ENCODE measurements around the gene APBB1IP.
"Not testable (repeated sequence)": the region's sequence is repeated elsewhere in the genome, so short reads cannot be mapped to it uniquely, and the experiment has no call there.

The APBB1IP gene

DNA sequence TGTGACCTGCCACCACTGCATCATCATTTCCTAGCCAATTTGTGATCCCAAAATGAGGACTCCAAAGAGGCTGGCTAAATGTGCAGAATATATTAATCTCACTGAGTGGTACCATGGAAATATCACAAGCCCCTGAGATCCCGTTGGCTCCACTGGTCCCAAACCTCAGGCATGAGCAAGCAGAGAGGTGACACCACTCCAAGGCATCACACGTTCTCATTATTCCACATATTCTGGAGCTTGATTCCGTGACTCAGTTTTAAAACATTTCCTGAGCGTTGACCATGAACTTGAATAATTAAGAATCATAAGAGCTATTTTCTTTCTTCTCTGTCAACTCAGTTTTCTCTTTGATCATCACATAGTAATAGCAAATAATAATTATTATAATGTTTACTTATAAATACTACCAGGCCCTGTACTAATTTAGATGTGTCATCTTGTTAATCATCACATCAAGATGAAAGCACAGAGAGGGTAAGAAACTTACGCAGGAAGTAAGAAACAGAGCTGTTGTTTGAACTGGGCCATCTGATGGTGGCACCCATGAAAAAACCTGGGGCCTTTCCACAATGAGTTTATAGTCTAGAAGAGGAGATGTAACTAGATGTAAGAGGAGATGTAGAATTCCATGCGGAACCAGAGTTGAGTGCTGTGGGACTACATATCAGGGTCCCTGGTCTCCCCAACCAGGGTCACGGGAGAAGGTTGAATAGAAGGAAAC, 3.5 kb downstream of the APBB1IP start:
- DNase-seq (ENCODE audit: low read depth) = no peak

DNA sequence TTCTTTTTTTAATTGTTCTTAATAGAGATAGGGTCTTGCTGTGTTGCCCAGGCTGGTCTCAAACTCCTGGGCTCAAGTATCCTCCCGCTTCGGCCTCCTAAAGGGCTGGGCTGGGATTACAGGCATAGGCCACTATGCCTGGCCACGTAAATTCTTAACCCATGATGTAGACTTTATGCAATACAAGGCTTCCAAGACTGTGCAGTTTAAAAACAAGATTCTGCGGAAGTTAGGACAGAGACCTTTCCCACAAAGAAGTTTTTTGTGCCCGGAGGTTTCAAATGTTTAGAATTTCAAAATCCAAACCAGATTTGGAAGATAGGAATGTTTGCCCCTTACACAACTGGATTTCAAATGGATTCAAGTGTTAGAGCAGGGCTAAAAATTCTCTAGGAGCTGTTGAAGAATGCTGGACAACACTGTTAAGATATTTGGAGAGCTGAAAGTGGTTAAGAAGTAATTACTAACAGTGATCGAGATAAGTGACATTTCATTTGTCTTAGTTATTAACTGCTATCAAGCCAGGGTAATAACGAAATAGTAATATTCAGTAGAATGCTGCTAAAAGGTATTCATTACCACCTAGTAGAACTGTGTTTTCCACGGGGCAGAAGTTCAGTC, 7.4 kb downstream of the APBB1IP start:
- no peak for DNase-seq (ENCODE audit: low read depth)

GRCh38 chr10:26446258-26446657, 8.1 kb downstream of the APBB1IP start:
- DNase-seq (ENCODE audit: low read depth) = no peak

GRCh38 chr10:26448292-26448691, 10.2 kb downstream of the APBB1IP start:
- no peak for DNase-seq (ENCODE audit: low read depth)

DNA sequence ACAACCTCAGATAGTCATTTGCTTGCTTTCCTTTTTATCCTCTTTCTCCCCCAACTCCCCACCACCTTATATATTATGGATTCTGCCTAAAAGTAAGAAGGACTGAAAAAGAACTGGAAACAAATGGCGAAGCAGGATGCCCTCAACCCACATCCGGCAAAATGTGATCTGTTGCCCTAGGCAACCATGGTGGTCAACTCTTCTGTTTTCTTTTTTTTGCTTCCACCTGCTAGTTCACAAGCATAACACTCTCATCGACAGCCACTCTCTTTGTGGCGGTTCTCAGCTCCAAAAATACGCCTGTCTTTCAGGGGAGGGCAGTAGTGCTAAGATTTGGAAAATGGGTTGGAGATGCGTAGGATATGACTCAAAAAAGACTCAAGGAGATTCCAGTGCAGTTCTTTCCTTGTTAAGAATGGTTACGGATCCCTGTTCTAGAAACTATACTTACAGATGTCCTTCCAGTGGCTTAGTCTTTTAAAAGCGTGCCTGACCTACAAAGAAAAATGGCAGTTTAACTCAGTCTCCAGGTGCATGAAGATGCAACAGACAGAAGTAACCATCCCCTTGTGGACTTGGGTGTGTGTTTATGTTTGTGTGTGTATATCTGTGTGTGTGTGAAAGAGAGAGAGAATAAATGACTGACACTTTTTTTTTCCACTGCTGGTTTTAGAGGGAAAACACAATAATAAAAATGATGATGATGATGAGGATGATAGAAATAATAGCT, 10.7 kb downstream of the APBB1IP start:
- no peak for DNase-seq (ENCODE audit: low read depth)

GRCh38 chr10:26449726-26450125, 11.6 kb downstream of the APBB1IP start:
- no peak for DNase-seq (ENCODE audit: low read depth)

- DNase-seq (ENCODE audit: low read depth) = no peak
Measured at GRCh38 chr10:26451903-26452302, 13.8 kb downstream of the APBB1IP start.

GRCh38 chr10:26453850-26454249, 15.7 kb downstream of the APBB1IP start:
- DNase-seq (ENCODE audit: low read depth) = no peak

DNA sequence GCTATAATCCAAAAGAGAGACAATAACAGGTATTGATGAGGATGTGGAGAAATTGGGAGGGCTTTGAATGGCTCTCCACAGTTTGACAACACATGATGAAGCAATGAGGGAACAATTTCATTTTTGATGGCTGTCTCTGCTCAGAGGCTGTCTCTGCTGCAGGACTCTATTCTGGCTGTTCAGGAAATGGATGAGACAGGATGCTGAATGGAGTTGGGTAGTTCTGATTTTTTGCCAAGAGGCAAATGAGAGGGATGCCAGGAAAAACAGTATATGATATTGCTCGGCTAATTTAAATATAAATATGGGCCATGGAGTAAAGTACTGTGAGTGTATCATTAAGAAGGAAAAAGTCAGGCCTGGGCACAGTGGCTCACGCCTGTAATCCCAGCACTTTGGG, 16.8 kb downstream of the APBB1IP start:
- DNase-seq (ENCODE audit: low read depth) = no peak

GRCh38 chr10:26455567-26456315, 17.6 kb downstream of the APBB1IP start:
- DNase-seq (ENCODE audit: low read depth) = no peak

- no peak for DNase-seq (ENCODE audit: low read depth)
Measured at GRCh38 chr10:26457088-26457487, 18.9 kb downstream of the APBB1IP start.

DNA sequence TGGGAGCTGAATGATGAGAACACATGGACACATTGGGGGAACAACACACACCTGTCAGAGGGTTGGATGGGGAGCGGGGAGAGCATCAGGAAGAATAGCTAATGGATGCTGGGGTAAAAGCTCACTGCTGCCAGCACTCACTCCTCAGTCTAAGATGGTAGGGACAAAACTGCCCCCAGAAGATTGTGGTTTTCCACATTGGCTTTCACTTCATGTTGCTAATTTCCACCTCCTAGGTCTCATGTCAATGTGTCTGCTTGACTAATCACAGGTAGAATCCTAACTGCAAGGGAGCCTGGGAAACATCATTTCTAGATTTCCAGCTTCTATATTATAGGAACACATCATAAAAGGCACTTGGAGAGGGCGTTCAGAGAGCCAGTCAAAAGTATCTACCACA, 22.6 kb downstream of the APBB1IP start:
- no peak for DNase-seq (ENCODE audit: low read depth)

DNA sequence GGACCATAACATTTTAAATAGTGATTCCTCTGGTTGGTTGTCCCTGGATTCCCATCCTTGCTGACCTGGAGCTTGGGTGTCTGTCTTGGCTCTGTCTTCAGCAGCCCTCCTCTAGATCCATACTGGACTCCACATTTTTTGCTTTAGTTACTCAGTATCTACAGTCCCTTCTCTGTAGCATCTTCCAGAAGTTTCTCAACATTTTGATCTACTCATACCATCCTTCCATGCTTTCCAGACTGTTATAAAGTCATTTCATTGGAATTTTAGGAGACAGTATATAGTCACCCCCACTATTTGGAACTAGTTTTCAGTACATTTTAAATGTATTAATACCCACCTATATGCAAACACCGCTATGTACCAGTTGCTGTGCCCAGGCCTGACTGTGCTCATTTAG, 25.8 kb downstream of the APBB1IP start:
- DNase-seq (ENCODE audit: low read depth) = no peak

GRCh38 chr10:26464632-26465280, 26.6 kb downstream of the APBB1IP start:
- DNase-seq (ENCODE audit: low read depth) = no peak

DNA sequence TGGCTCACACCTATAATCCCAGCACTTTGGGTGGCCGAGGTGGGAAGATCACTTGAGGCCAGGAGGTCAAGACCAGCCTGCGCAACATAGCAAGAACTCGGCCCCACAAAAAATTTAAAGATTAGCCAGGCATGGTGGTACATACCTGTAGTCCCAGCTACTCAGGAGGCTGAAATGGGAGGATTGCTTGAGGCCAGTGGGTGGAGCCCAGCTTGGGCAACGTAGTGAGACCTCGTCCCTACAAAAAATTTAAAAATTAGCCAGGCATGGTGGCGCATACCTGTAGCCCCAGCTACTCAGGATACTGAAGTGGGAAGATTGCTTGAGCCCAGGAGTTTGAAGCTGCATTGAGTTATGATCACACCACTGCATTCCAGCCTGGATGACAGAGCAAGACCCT, 28.4 kb downstream of the APBB1IP start:
- not testable (repeated sequence) for DNase-seq (ENCODE audit: low read depth)

- no peak for DNase-seq (ENCODE audit: low read depth)
Measured at GRCh38 chr10:26467639-26468038, 29.5 kb downstream of the APBB1IP start.

- no peak for DNase-seq (ENCODE audit: low read depth)
Measured at GRCh38 chr10:26468291-26468690, 30.1 kb downstream of the APBB1IP start.

DNA sequence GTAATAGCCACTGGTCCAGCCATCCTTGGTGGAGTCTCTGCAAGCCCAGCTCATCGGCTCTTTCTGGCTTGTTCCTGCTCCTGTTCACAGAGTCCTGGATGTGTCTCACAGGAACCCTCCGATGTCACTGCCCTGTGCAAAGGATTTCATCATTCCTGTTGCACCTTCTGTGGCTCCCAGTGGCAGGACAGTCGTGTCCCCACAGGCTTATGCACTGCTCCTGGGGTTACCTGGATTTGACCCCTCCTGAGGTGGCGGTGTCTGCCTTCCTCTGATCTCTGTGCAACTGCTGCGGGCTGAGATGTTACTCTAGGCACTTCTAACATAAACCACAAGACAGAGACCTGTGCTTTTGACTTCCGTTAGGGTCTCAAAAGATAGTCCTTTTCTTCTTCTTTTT, 30.6 kb downstream of the APBB1IP start:
- DNase-seq (ENCODE audit: low read depth) = no peak

DNA sequence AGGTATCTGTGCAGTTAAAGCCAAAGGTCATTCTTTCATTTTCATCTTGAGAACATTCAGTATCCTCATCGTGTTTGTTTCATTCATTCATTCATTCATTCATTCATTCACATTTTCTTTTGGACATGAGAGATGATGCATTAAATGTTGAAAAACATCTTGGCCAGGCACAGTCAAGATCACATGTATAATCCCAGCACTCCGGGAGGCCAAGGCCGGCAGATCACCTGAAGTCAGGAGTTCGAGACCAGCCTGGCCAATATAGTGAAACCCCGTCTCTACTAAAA, 34.3 kb downstream of the APBB1IP start:
- DNase-seq (ENCODE audit: low read depth) = no peak

DNA sequence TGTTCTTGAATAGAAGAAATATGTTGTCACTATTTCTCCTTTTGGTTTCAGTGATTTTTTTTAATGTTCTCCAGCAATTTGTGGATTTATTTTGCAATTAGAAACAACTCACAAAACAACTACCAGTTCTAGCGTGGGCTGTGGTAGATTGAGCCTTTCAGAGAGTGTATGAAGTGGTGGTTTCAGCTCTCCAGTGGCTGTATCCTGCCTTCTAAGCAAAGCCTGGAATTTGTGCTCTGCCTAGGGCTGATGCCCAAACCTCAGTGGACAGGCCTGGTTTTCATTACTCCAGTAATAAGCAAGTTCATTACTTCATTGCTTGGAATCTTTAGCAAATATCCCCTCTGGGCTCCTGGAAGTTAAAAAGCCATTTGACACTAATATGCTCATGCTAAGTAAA, 35.9 kb downstream of the APBB1IP start:
- no peak for DNase-seq (ENCODE audit: low read depth)

DNA sequence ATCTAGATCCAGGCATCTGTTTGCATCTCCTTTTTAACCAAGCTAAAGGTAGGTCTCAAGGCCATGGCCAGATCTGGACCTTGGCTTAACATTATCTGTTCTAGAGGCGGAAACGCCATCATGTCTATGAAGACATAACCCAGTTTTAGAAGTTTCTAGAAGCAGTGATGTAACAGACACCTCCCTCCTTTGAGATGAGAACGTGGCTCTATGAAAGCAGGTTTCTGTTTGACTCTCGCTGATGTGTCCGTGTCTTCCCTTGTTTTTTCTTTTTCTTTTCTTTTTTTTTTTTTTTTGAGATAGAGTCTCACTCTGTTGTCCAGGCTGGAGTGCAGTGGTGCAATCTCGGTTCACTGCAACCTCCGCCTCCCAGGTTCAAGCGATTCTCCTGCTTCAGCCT, 36.7 kb downstream of the APBB1IP start:
- DNase-seq (ENCODE audit: low read depth) = not testable (repeated sequence)

DNA sequence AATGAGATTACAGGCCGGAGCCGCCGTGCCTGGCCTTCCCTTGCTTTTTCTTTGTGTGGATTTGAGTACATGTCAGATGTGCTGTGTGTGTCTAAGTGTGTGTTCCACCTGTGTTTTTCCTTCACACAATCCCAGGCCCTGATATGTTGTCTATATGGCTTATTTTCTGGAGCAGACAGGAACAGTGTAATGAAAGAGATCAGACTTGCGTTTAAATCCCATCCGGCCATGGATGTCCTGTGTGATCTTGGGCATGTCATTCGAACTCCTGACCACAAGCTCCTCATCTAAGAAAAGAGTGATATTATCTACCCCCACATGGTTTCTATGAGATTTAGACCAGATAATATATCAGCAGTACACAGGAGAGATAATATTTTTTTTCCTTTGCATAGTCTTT, 37.2 kb downstream of the APBB1IP start:
- no peak for DNase-seq (ENCODE audit: low read depth)

Data from stimulated activated CD4-positive, alpha-beta T cell treated with anti-CD3 and anti-CD28 coated beads, Interleukin-2, amount 100 ng/mL, for 4 hours (primary cell).